Trophoblast cell (in vitro differentiated cells and primary cell): ENCODE results near the gene ETV5.

ENCODE experiments used
- DNase-seq, 2 donors: peaks; one replicate each; pipeline ENCODE4 v3.0.0-alpha.2; 2016
- H2AFZ ChIP-seq: 2 replicates; pipeline ENCODE4 v1.6.1; 2013; ENCODE audit warnings: low read length, moderate library complexity, mild to moderate bottlenecking; ENCODE audit not compliant: insufficient read depth, poor library complexity
- H2AK5ac ChIP-seq: 2 replicates; pipeline ENCODE4 v1.6.1; 2013; ENCODE audit warnings: mild to moderate bottlenecking, low read length
- H2BK120ac ChIP-seq: 2 replicates; pipeline ENCODE4 v1.6.1; 2013; ENCODE audit warnings: low read length, mild to moderate bottlenecking, moderate library complexity; ENCODE audit not compliant: insufficient read depth, poor library complexity
- H2BK12ac ChIP-seq: 2 replicates; pipeline ENCODE4 v1.6.1; 2013; ENCODE audit warnings: mild to moderate bottlenecking, low read length, moderate library complexity
- H2BK5ac ChIP-seq: 2 replicates; pipeline ENCODE4 v1.6.1; 2013; ENCODE audit warnings: low read length, low read depth, moderate library complexity, mild to moderate bottlenecking; ENCODE audit not compliant: poor library complexity
- H3K14ac ChIP-seq: 2 replicates; pipeline ENCODE4 v1.6.1; 2013; ENCODE audit warnings: mild to moderate bottlenecking, low read length
- H3K18ac ChIP-seq: 2 replicates; pipeline ENCODE4 v1.6.1; 2013; ENCODE audit warnings: mild to moderate bottlenecking, low read length
- H3K23ac ChIP-seq: 2 replicates; pipeline ENCODE4 v1.6.1; 2013; ENCODE audit warnings: low read length
- H3K27ac ChIP-seq: 2 replicates; pipeline ENCODE4 v1.5.1; 2013; ENCODE audit warnings: low read depth, mild to moderate bottlenecking, inconsistent platforms, low read length, moderate library complexity
- H3K27me3 ChIP-seq: 2 replicates; pipeline ENCODE4 v1.6.1; 2013; ENCODE audit warnings: inconsistent platforms, mild to moderate bottlenecking, low read length, moderate library complexity; ENCODE audit not compliant: insufficient read depth
- H3K36me3 ChIP-seq, 2 experiments: 1 replicate in 1 of 2; 2 replicates in 1 of 2; pipeline ENCODE4 v1.6.1; 2013; ENCODE audit warnings: low read length in 2 of 2, mild to moderate bottlenecking in 2 of 2, moderate library complexity in 1 of 2; ENCODE audit not compliant: insufficient read depth in 2 of 2, control insufficient read depth in 1 of 2
- H3K4ac ChIP-seq: 2 replicates; pipeline ENCODE4 v1.6.1; 2013; ENCODE audit warnings: low read depth, mild to moderate bottlenecking, low read length, moderate library complexity
- H3K4me1 ChIP-seq, 2 experiments: 1 replicate in 1 of 2; 2 replicates in 1 of 2; pipeline ENCODE4 v1.6.1; 2013; ENCODE audit warnings: low read length in 2 of 2, mild to moderate bottlenecking in 2 of 2, moderate library complexity in 1 of 2; ENCODE audit not compliant: insufficient read depth in 2 of 2, control insufficient read depth in 1 of 2
- H3K4me2 ChIP-seq: 2 replicates; pipeline ENCODE4 v1.6.1; 2013; ENCODE audit warnings: inconsistent platforms, mild to moderate bottlenecking, low read length, moderate library complexity
- H3K4me3 ChIP-seq: 2 replicates; pipeline ENCODE4 v1.5.1; 2013; ENCODE audit warnings: mild to moderate bottlenecking, low read depth, low read length, inconsistent platforms
- H3K79me1 ChIP-seq: one replicate; pipeline ENCODE4 v1.6.1; 2013; ENCODE audit warnings: low read length
- H3K79me2 ChIP-seq: 2 replicates; pipeline ENCODE4 v1.6.1; 2013; ENCODE audit warnings: low read length, mild to moderate bottlenecking; ENCODE audit not compliant: control insufficient read depth, insufficient read depth, poor library complexity
- H3K9ac ChIP-seq: 2 replicates; pipeline ENCODE4 v1.6.1; 2013; ENCODE audit warnings: mild to moderate bottlenecking, low read length
- H3K9me3 ChIP-seq: 2 replicates; pipeline ENCODE4 v1.6.1; 2013; ENCODE audit warnings: low read depth, mild to moderate bottlenecking, control low read depth, inconsistent platforms, low read length; ENCODE audit not compliant: insufficient read depth
- H4K12ac ChIP-seq: 2 replicates; pipeline ENCODE4 v1.6.1; 2013; ENCODE audit warnings: low read depth, mild to moderate bottlenecking, low read length, moderate library complexity
- H4K8ac ChIP-seq: 2 replicates; pipeline ENCODE4 v1.6.1; 2013; ENCODE audit warnings: low read depth, mild to moderate bottlenecking, low read length, moderate library complexity
- H4K91ac ChIP-seq: one replicate; pipeline ENCODE4 v1.6.1; 2013; ENCODE audit warnings: low read depth, mild to moderate bottlenecking, low read length, moderate library complexity
- WGBS: extraction: QIAGEN DNeasy Blood & Tissue Kit; methylation state at CpG from one replicate; pipeline ENCODE4 v1.1.7; 2013; ENCODE audit warnings: missing lambda C conversion rate; ENCODE audit not compliant: insufficient read length, insufficient coverage; ENCODE audit errors: extremely low coverage; 5-methylcytosine and 5-hydroxymethylcytosine counted together

Gene ETV5

DNA sequence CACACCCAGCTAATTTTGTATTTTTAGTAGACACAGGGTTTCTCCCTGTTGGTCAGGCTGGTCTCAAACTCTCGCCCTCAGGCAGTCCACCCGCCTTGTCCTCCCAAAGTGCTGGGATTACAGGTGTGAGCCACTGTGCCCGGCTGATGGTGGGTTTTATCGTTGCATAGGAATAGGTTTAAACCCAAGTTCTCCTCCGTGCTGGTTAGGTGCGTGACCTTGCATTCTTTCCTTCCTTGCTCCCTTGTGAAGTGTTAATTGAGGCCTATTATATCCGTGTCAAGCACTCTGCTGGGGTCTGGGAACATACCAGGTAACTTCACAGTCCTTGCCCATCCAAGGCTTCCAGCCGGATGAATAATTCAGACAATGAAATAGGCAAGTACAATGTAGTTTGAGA lies 19.3 kb upstream of the ETV5 start:
- Histone ChIP-seq H3K4ac (no peak overlapping the region), H2AK5ac (no peak overlapping the region), H4K12ac (no peak overlapping the region), H2AFZ (peak overlapping the region; percentile 9), H3K14ac (no peak overlapping the region), H2BK5ac (no peak overlapping the region), H2BK120ac (no peak overlapping the region), H3K18ac (no peak overlapping the region), H3K4me2 (no peak overlapping the region), H3K27me3 (no peaks in the 10 kb centered on the region), H3K27ac (no peak overlapping the region), H3K9ac (no peak overlapping the region), H4K8ac (no peak overlapping the region), H3K4me3 (no peak overlapping the region), H3K4me1 (no peaks in the 10 kb centered on the region), H4K91ac (no peak overlapping the region), H3K79me1 (peaks cover 1% of the 10 kb centered on the region), H3K9me3 (peaks cover 2% of the 10 kb centered on the region), H3K36me3 (no peaks in the 10 kb centered on the region), H3K79me2 (no peaks in the 10 kb centered on the region), H2BK12ac (no peak overlapping the region), H3K23ac (no peak overlapping the region)
- WGBS = no CpG with 5 or more reads among the region's 8 CpGs
- DNase-seq = no peak

DNA sequence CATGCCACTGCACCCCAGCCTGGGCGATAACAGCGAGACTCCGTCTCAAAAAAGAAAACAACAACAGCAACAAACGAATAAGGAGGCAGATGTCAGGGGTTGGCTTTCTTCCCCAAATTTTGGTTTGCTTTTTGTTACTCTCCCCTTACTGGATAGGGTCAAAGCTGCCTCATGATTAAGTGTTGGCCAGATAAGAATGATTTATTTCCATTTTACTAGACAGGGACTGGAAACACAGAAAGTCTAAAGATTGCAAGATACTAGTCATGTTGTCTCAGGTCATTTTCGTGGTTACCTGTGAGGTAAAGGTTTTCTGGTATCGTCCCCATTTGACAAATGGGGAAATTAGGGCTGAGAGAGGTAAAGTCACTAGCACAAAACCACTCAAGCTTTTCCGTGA lies 18.6 kb upstream of the ETV5 start:
- no peak overlapping the region for H2BK12ac ChIP-seq
- no peak overlapping the region for H2AK5ac ChIP-seq
- WGBS = no CpG with 5 or more reads among the region's 7 CpGs
- H3K27me3 ChIP-seq = no peaks in the 10 kb centered on the region
- no peak overlapping the region for H2BK5ac ChIP-seq
- DNase-seq = no peak
- no peak overlapping the region for H4K91ac ChIP-seq
- H3K79me1 ChIP-seq = peaks cover 1% of the 10 kb centered on the region
- no peak overlapping the region for H3K4me2 ChIP-seq
- H3K9me3 ChIP-seq = peaks cover 2% of the 10 kb centered on the region
- no peak overlapping the region for H2AFZ ChIP-seq
- no peak overlapping the region for H3K27ac ChIP-seq
- no peaks in the 10 kb centered on the region for H3K79me2 ChIP-seq
- H3K18ac ChIP-seq = no peak overlapping the region
- no peak overlapping the region for H3K4ac ChIP-seq
- no peak overlapping the region for H4K8ac ChIP-seq
- peaks cover 0 to 2% of the 10 kb centered on the region in 2 experiments for H3K4me1 ChIP-seq
- no peak overlapping the region for H2BK120ac ChIP-seq
- H3K23ac ChIP-seq = no peak overlapping the region
- no peak overlapping the region for H3K14ac ChIP-seq
- H3K9ac ChIP-seq = no peak overlapping the region
- H3K4me3 ChIP-seq = no peak overlapping the region
- no peaks in the 10 kb centered on the region for H3K36me3 ChIP-seq
- no peak overlapping the region for H4K12ac ChIP-seq

DNA sequence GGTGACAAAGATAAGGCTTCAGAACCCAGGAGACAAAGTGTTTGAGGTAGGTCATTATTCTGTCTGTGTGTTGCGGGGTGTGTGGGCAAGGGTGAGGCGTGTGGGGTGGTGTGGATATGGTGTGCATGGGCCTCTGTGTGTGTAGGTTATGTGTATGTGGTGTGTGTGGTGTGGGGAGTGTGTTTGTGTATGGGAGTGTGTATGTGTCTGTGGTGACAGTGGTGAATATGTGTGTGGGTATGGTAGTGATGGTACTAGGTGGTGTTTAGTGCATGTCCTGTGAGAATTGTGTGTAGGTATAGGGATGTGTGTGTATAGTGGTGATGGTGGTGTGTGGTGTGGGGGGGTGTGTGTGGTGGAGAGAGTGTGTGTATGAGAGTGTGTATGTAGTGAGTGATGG lies 16.2 kb upstream of the ETV5 start:
- H3K27me3 ChIP-seq = no peaks in the 10 kb centered on the region
- H4K8ac ChIP-seq = no peak overlapping the region
- WGBS = no CpG with 5 or more reads among the region's 2 CpGs
- no peaks in the 10 kb centered on the region for H3K36me3 ChIP-seq
- H3K18ac ChIP-seq = no peak overlapping the region
- H2AFZ ChIP-seq = no peak overlapping the region
- no peak overlapping the region for H3K14ac ChIP-seq
- DNase-seq = no peak
- H3K9ac ChIP-seq = no peak overlapping the region
- no peak overlapping the region for H3K4ac ChIP-seq
- H2BK120ac ChIP-seq = no peak overlapping the region
- H3K23ac ChIP-seq = peak overlapping the region; percentile 94
- no peak overlapping the region for H3K4me3 ChIP-seq
- peaks cover 2% of the 10 kb centered on the region for H3K9me3 ChIP-seq
- H2BK12ac ChIP-seq = no peak overlapping the region
- no peak overlapping the region for H4K12ac ChIP-seq
- H3K4me2 ChIP-seq = no peak overlapping the region
- no peak overlapping the region for H3K27ac ChIP-seq
- no peaks in the 10 kb centered on the region for H3K79me2 ChIP-seq
- H2BK5ac ChIP-seq = no peak overlapping the region
- H3K79me1 ChIP-seq = peaks cover 1% of the 10 kb centered on the region
- peaks cover 0 to 2% of the 10 kb centered on the region in 2 experiments for H3K4me1 ChIP-seq
- H2AK5ac ChIP-seq = no peak overlapping the region
- H4K91ac ChIP-seq = no peak overlapping the region

DNA sequence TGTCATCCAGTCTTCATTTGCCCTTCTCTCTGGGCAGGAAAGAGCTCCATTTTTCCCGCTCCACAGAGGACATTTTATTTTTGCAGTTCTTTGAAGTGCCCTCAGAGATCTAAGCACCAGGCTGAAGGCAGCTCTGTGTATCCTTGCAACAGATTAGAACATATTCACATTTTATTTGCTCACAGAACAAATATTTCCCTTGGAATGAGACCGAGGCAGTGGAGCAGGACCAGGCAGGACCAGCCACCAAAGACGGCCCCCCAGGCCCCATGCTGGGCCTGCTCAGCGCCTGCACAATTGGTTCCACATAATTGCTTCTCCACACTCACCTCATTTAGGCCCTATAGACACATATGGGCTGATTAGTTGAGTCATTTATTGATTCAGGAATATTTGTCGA lies 15.7 kb upstream of the ETV5 start:
- no peak overlapping the region for H4K12ac ChIP-seq
- no peak overlapping the region for H3K4me3 ChIP-seq
- peaks cover 0 to 2% of the 10 kb centered on the region in 2 experiments for H3K4me1 ChIP-seq
- H2BK5ac ChIP-seq = no peak overlapping the region
- H3K79me1 ChIP-seq = peaks cover 1% of the 10 kb centered on the region
- H3K27me3 ChIP-seq = no peaks in the 10 kb centered on the region
- H3K4ac ChIP-seq = no peak overlapping the region
- no peaks in the 10 kb centered on the region for H3K79me2 ChIP-seq
- no peak overlapping the region for H2BK120ac ChIP-seq
- WGBS = no CpG with 5 or more reads among the region's 5 CpGs
- no peak overlapping the region for H4K91ac ChIP-seq
- no peak overlapping the region for H3K9ac ChIP-seq
- peaks cover 2% of the 10 kb centered on the region for H3K9me3 ChIP-seq
- no peaks in the 10 kb centered on the region for H3K36me3 ChIP-seq
- peak; percentile 76 to 85 for DNase-seq
- no peak overlapping the region for H2AFZ ChIP-seq
- no peak overlapping the region for H3K27ac ChIP-seq
- H2AK5ac ChIP-seq = no peak overlapping the region
- H3K14ac ChIP-seq = no peak overlapping the region
- no peak overlapping the region for H2BK12ac ChIP-seq
- no peak overlapping the region for H3K4me2 ChIP-seq
- H4K8ac ChIP-seq = no peak overlapping the region
- no peak overlapping the region for H3K18ac ChIP-seq
- no peak overlapping the region for H3K23ac ChIP-seq
